ENCODE data around the gene CPPED1.
"Not testable (repeated sequence)": the region's sequence is repeated elsewhere in the genome, so short reads cannot be mapped to it uniquely, and the experiment has no call there.

Gene CPPED1

DNA sequence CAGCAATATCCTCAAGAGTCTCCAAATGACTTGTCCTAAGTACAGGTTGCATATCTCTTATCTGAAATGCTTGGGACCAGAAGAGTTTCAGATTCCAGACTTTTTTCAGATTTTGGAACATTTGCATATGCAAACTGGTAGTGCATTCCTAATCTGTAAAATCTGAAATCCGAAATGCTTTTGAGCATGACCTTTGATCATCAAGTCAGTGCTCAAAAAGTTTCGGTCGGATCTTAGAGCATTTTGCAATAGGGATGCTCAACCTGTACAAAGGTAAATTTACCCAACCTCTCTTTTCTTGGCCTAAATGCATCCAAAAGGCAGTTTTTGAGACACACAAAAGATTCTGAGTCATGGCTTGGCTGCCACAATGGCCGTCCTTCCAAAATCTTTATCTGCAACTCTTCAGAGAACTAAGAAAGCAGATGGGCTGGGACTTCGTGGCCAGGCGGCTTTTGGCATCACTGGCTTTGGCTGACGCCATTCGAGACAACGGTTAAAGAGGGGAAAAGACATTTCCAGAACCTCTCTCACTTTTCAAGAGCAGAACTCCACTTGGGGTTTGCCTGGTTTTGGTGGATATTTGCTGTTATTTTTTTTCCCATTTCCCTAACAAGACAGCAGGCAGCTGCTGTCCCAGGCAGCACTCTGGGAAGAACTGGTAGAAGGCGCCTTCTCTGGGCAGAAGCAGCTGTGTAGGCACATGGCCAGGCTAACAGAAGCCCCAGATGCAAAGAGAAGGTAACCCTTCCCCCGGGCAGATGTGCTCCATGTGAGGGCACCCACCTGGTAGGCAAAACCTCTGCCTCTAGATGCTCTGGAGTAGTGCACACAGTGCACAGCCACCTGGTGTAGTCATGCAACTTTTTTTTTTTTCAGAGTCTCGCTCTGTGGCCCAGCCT, 8.9 kb downstream of the CPPED1 start:
- no peaks in the 10 kb centered on the region for H3K27me3 Mint-ChIP-seq
- H3K9me3 Mint-ChIP-seq: peaks cover 7% of the 10 kb centered on the region
- H3K36me3 Mint-ChIP-seq: peaks cover 26% of the 10 kb centered on the region
- H3K4me3 Mint-ChIP-seq: no peak overlapping the region
- DNase-seq: no peak
- no peaks in the 10 kb centered on the region for H3K4me1 Mint-ChIP-seq
- H3K27ac Mint-ChIP-seq: no peak overlapping the region
- CTCF ChIA-PET: no interaction called here

DNA sequence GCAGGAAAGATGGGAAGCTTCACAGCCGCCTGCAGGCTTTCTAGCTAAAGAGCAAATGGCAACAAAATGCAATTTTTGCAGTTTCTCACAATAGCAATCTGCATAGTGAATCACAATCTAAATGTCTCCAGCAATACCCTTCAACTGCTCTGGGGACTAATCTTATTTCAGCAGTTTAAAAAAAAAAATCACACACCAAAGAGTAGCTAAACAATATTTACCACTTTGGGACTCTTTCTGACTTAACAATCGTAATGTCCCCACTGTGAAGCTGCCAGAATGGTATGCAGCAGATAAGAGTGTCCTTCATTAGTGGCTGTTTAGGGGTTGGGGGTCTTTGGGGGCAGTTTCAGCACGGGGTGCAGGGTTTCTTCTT, 9.8 kb downstream of the CPPED1 start:
- Mint-ChIP-seq H3K9me3 (peaks cover 7% of the 10 kb centered on the region), H3K27me3 (no peaks in the 10 kb centered on the region), H3K27ac (no peak overlapping the region), H3K36me3 (peaks cover 27% of the 10 kb centered on the region), H3K4me3 (no peak overlapping the region), H3K4me1 (no peaks in the 10 kb centered on the region)
- CTCF ChIA-PET: no interaction called here
- no peak for DNase-seq

GRCh38 chr16:12793120-12793864, 10.4 kb downstream of the CPPED1 start:
- DNase-seq: no peak
- no peaks in the 10 kb centered on the region for H3K4me1 Mint-ChIP-seq
- H3K27ac Mint-ChIP-seq: no peak overlapping the region

GRCh38 chr16:12792528-12792927, 11.2 kb downstream of the CPPED1 start:
- DNase-seq, CTCF ChIA-PET, H3K27me3 Mint-ChIP-seq, H3K4me1 Mint-ChIP-seq, H3K4me3 Mint-ChIP-seq, H3K27ac Mint-ChIP-seq: not testable (repeated sequence)
- H3K36me3 Mint-ChIP-seq: peaks cover 24% of the 10 kb centered on the region
- H3K9me3 Mint-ChIP-seq: peaks cover 11% of the 10 kb centered on the region

More at GRCh38 chr16:12793120-12793864, 10.4 kb downstream of the CPPED1 start:
- Mint-ChIP-seq H3K36me3 (peaks cover 27% of the 10 kb centered on the region), H3K27me3 (no peaks in the 10 kb centered on the region), H3K9me3 (peaks cover 7% of the 10 kb centered on the region), H3K4me3 (no peak overlapping the region)
- CTCF ChIA-PET: no interaction called here

DNA sequence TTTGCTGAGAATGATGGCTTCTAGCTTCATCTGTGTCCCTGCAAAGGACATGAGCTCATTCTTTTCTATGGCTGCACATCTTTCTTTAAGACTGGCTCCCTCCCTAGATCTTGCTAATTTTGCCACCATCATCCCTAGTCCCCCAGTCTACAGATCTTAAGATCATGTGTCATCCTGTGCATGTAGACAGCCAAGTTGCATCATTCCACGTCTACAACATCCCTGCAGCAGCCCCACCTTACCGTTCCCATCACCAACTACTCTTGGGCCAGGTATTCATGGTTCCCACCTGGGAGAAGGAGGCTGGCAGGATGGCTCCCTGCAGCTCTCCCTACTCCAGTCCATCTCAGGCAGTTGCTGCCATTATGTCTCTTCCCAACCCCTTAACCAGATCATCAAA, 12.3 kb downstream of the CPPED1 start:
- H3K27me3 Mint-ChIP-seq: no peaks in the 10 kb centered on the region
- CTCF ChIA-PET: no interaction called here
- no peaks in the 10 kb centered on the region for H3K4me1 Mint-ChIP-seq
- H3K4me3 Mint-ChIP-seq: no peak overlapping the region
- peaks cover 25% of the 10 kb centered on the region for H3K36me3 Mint-ChIP-seq
- no peak overlapping the region for H3K27ac Mint-ChIP-seq
- DNase-seq: no peak
- H3K9me3 Mint-ChIP-seq: peaks cover 11% of the 10 kb centered on the region

DNA sequence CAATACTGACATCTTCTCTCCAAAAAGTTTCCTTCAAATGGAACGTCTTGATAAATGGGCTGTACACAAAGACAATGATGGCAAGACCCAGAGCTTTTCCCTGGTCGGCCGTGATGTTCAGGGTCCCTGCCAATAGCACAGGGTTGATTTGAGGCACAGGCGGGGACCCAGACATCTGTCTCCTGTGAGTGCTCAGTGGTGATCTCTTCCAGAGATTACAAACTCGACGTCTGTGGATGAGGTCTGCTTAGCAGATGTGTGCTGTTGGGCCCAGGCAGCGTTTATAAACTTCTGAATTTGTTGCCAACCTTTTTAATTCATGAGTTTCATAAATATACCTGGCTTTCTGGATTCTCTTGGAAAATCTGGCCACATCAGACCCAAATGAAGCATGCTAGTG, 14.9 kb downstream of the CPPED1 start:
- no peaks in the 10 kb centered on the region for H3K27me3 Mint-ChIP-seq

GRCh38 chr16:12786081-12786480, 17.6 kb downstream of the CPPED1 start:
- CTCF ChIA-PET: no interaction called here
- Mint-ChIP-seq H3K4me1 (peaks cover 7% of the 10 kb centered on the region), H3K27me3 (no peaks in the 10 kb centered on the region), H3K9me3 (peaks cover 13% of the 10 kb centered on the region), H3K4me3 (no peak overlapping the region), H3K27ac (no peak overlapping the region), H3K36me3 (peaks cover 12% of the 10 kb centered on the region)
- no peak for DNase-seq

More for the DNA sequence above, 14.9 kb downstream of the CPPED1 start:
- Mint-ChIP-seq H3K36me3 (peaks cover 24% of the 10 kb centered on the region), H3K9me3 (peaks cover 15% of the 10 kb centered on the region), H3K4me1 (no peaks in the 10 kb centered on the region), H3K27ac (no peak overlapping the region), H3K4me3 (no peak overlapping the region)
- CTCF ChIA-PET: no interaction called here
- DNase-seq: no peak

- Mint-ChIP-seq H3K27ac (no peak overlapping the region), H3K27me3 (no peaks in the 10 kb centered on the region), H3K4me3 (no peak overlapping the region), H3K9me3 (peaks cover 13% of the 10 kb centered on the region), H3K36me3 (peaks cover 20% of the 10 kb centered on the region), H3K4me1 (peaks cover 7% of the 10 kb centered on the region)
- DNase-seq: no peak
- CTCF ChIA-PET: no interaction called here
Measured at GRCh38 chr16:12784076-12784475, 19.6 kb downstream of the CPPED1 start.

GRCh38 chr16:12781777-12782176, 21.9 kb downstream of the CPPED1 start:
- peaks cover 10% of the 10 kb centered on the region for H3K9me3 Mint-ChIP-seq
- H3K4me3 Mint-ChIP-seq: no peak overlapping the region
- peak overlapping the region; percentile 65 for H3K27ac Mint-ChIP-seq
- peak; percentile 26 for DNase-seq
- CTCF ChIA-PET: no interaction called here
- no peaks in the 10 kb centered on the region for H3K27me3 Mint-ChIP-seq
- H3K4me1 Mint-ChIP-seq: peaks cover 7% of the 10 kb centered on the region
- H3K36me3 Mint-ChIP-seq: peaks cover 28% of the 10 kb centered on the region

DNA sequence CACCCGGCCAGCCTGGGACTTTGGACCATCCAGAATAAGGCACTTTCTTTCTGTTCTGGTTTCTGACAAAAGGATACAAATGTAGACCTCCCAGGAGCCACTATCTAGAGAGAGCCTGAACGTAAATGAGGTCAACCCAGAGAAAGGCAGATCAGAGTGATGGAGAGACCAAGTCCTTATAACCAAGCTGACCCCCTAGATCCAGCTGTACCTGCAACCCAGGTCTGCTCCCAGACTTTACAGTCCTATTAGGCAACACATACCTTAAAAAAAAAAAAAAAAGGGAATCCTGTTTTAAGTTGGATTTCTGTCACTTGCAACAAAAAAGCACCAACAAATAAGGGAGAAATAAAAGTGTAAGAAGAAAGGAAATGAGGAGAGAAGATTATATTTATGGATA, 23.2 kb downstream of the CPPED1 start:
- H3K27me3 Mint-ChIP-seq: no peaks in the 10 kb centered on the region
- CTCF ChIA-PET: interaction anchor here (0.6 kb wide), 2 partner anchors 24 to 30 kb away, joined by 3 to 5 read pairs; no protein-coding TSS in a partner anchor
- H3K4me3 Mint-ChIP-seq: no peak overlapping the region
- H3K36me3 Mint-ChIP-seq: peaks cover 38% of the 10 kb centered on the region
- H3K27ac Mint-ChIP-seq: no peak overlapping the region
- no peak for DNase-seq
- peaks cover 7% of the 10 kb centered on the region for H3K4me1 Mint-ChIP-seq
- H3K9me3 Mint-ChIP-seq: peaks cover 13% of the 10 kb centered on the region

- CTCF ChIA-PET: no interaction called here
- Mint-ChIP-seq H3K36me3 (peaks cover 45% of the 10 kb centered on the region), H3K4me3 (no peak overlapping the region), H3K4me1 (peaks cover 7% of the 10 kb centered on the region), H3K27me3 (no peaks in the 10 kb centered on the region), H3K27ac (no peak overlapping the region), H3K9me3 (peaks cover 9% of the 10 kb centered on the region)
- no peak for DNase-seq
Measured at GRCh38 chr16:12778726-12779125, 25.0 kb downstream of the CPPED1 start.

- Mint-ChIP-seq H3K9me3 (peaks cover 4% of the 10 kb centered on the region), H3K4me1 (no peaks in the 10 kb centered on the region), H3K36me3 (peaks cover 47% of the 10 kb centered on the region), H3K27ac (no peak overlapping the region), H3K27me3 (no peaks in the 10 kb centered on the region), H3K4me3 (no peak overlapping the region)
- no peak for DNase-seq
- CTCF ChIA-PET: no interaction called here
Measured at GRCh38 chr16:12775656-12776236, 27.9 kb downstream of the CPPED1 start.

GRCh38 chr16:12773221-12773620, 30.5 kb downstream of the CPPED1 start:
- Mint-ChIP-seq H3K4me1 (peaks cover 13% of the 10 kb centered on the region), H3K36me3 (peaks cover 39% of the 10 kb centered on the region), H3K4me3 (no peak overlapping the region), H3K9me3 (peaks cover 4% of the 10 kb centered on the region), H3K27ac (no peak overlapping the region), H3K27me3 (no peaks in the 10 kb centered on the region)
- no peak for DNase-seq
- CTCF ChIA-PET: no interaction called here

GRCh38 chr16:12771341-12771798, 32.3 kb downstream of the CPPED1 start:
- Mint-ChIP-seq H3K4me3 (no peak overlapping the region), H3K27ac (no peak overlapping the region), H3K9me3 (peaks cover 2% of the 10 kb centered on the region), H3K27me3 (no peaks in the 10 kb centered on the region), H3K4me1 (peaks cover 31% of the 10 kb centered on the region), H3K36me3 (peaks cover 32% of the 10 kb centered on the region)
- DNase-seq: no peak
- CTCF ChIA-PET: interaction anchor here (0.5 kb wide), 1 partner anchor 618 kb away, joined by 4 read pairs; no protein-coding TSS in a partner anchor

Measured in activated naive CD4-positive, alpha-beta T cell treated with anti-CD3 and anti-CD28 coated beads, Interleukin-2, amount 10 ng/mL, durations not matched to agents 7 days and 5 days (primary cell).